OCI-LY1 (cell line): ENCODE measurements around the gene SAMD13.

Source experiments
- H2AFZ ChIP-seq: fragments of 200-600 bp; sonication (generic), shearing (Covaris generic); 2 replicates; pipeline ENCODE4 v1.6.0; 2014; ENCODE audit warnings: antibody characterized with exemption, mild to moderate bottlenecking, low read length
- H3F3A ChIP-seq: fragments of 200-600 bp; sonication (generic), shearing (Covaris generic); 2 replicates; pipeline ENCODE4 v1.6.0; 2014; ENCODE audit warnings: mild to moderate bottlenecking, antibody characterized with exemption, low read length, moderate library complexity; ENCODE audit not compliant: insufficient read depth
- H3K27ac ChIP-seq: fragments of 200-600 bp; sonication (generic); 2 replicates; pipeline ENCODE4 v1.5.1; 2014; ENCODE audit warnings: low read length, mixed run types, mild to moderate bottlenecking, low read depth; ENCODE audit not compliant: poor library complexity, severe bottlenecking
- H3K27me3 ChIP-seq: fragments of 200-600 bp; sonication (generic); 2 replicates; pipeline ENCODE4 v1.6.0; 2014; ENCODE audit warnings: antibody characterized with exemption, mild to moderate bottlenecking, low read length, moderate library complexity; ENCODE audit not compliant: insufficient read depth
- H3K36me3 ChIP-seq: fragments of 200-600 bp; sonication (generic); 2 replicates; pipeline ENCODE4 v1.6.1; 2014; ENCODE audit warnings: mild to moderate bottlenecking, antibody characterized with exemption, low read length, moderate library complexity, mixed read lengths; ENCODE audit not compliant: insufficient read depth
- H3K4me1 ChIP-seq: fragments of 200-600 bp; sonication (generic); 2 replicates; pipeline ENCODE4 v1.5.1; 2014; ENCODE audit warnings: mild to moderate bottlenecking, low read length, moderate library complexity; ENCODE audit not compliant: insufficient read depth, severe bottlenecking
- H3K4me2 ChIP-seq: fragments of 200-600 bp; sonication (generic), shearing (Covaris generic); 2 replicates; pipeline ENCODE4 v1.6.1; 2014; ENCODE audit warnings: low read length
- H3K4me3 ChIP-seq: fragments of 200-600 bp; sonication (generic); 2 replicates; pipeline ENCODE4 v1.5.1; 2014; ENCODE audit warnings: low read length, low read depth, mild to moderate bottlenecking, mixed read lengths; ENCODE audit not compliant: poor library complexity, severe bottlenecking
- H3K79me2 ChIP-seq: fragments of 200-600 bp; shearing (Covaris generic); 2 replicates; pipeline ENCODE4 v1.6.1; 2016; ENCODE audit warnings: mixed run types, low read length, mixed read lengths; ENCODE audit not compliant: insufficient read depth
- H3K9ac ChIP-seq: fragments of 200-600 bp; sonication (generic), shearing (Covaris generic); 2 replicates; pipeline ENCODE4 v1.6.1; 2014; ENCODE audit warnings: mild to moderate bottlenecking, low read length, mixed read lengths
- H3K9me2 ChIP-seq: fragments of 200-600 bp; sonication (generic), shearing (Covaris generic); 2 replicates; pipeline ENCODE4 v1.6.1; 2014; ENCODE audit warnings: low read depth, mild to moderate bottlenecking, low read length, mixed read lengths
- H3K9me3 ChIP-seq: fragments of 200-600 bp; shearing (Covaris generic); 2 replicates; pipeline ENCODE4 v1.6.1; 2014; ENCODE audit warnings: low read length, mixed read lengths
- H4K20me1 ChIP-seq: fragments of 200-600 bp; sonication (generic), shearing (Covaris generic); 2 replicates; pipeline ENCODE4 v1.6.0; 2016; ENCODE audit warnings: mild to moderate bottlenecking, low read length; ENCODE audit not compliant: insufficient read depth
- EZH2 ChIP-seq: fragments of 200-600 bp; sonication (generic), shearing (Covaris generic); IDR thresholded peaks from 2 replicates; pipeline ENCODE4 v1.8.0; 2017; ENCODE audit warnings: borderline replicate concordance, mixed run types, mild to moderate bottlenecking, antibody characterized with exemption, low read length, moderate library complexity, mixed read lengths
- TF ChIP-seq, protein P1 (sequence below): fragments of 200-600 bp; sonication (generic), shearing (Covaris generic); IDR thresholded peaks from 2 replicates; pipeline ENCODE4 v1.5.1; 2017; ENCODE audit warnings: mild to moderate bottlenecking, antibody characterized with exemption, low read length, moderate library complexity, mixed read lengths

Gene SAMD13

DNA sequence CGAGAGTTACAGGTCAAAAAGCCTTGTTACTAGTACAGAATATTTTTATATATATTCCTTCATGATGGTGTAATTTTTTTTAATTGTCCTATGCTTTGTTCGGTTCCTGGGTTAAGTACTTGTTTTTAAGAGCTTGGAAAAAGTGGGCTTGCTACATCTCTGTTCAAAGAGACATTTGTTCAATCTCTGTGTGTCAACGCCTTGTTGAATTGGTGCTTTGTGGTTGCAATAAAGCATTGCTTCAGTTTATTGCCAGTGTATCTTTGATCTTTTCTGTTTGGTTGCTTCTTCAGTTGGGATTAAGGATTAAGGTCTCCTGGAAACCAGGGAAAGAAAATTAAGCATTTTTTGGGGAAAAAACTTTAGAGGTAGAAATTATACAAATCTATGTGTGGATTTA is 49.0 kb downstream of the SAMD13 start:
- Histone ChIP-seq H3K4me1 (peaks cover 4% of the 10 kb centered on the region), H3K27ac (no peak overlapping the region), H3K4me3 (no peak overlapping the region), H3K9me3 (no peaks in the 10 kb centered on the region), H3F3A (no peaks in the 10 kb centered on the region), H3K9me2 (no peaks in the 10 kb centered on the region), H3K9ac (no peak overlapping the region), H4K20me1 (no peaks in the 10 kb centered on the region), H3K36me3 (no peaks in the 10 kb centered on the region), H3K27me3 (no peaks in the 10 kb centered on the region), H2AFZ (no peak overlapping the region), H3K79me2 (no peaks in the 10 kb centered on the region), H3K4me2 (no peak overlapping the region)
- TF ChIP-seq, protein P1, sequence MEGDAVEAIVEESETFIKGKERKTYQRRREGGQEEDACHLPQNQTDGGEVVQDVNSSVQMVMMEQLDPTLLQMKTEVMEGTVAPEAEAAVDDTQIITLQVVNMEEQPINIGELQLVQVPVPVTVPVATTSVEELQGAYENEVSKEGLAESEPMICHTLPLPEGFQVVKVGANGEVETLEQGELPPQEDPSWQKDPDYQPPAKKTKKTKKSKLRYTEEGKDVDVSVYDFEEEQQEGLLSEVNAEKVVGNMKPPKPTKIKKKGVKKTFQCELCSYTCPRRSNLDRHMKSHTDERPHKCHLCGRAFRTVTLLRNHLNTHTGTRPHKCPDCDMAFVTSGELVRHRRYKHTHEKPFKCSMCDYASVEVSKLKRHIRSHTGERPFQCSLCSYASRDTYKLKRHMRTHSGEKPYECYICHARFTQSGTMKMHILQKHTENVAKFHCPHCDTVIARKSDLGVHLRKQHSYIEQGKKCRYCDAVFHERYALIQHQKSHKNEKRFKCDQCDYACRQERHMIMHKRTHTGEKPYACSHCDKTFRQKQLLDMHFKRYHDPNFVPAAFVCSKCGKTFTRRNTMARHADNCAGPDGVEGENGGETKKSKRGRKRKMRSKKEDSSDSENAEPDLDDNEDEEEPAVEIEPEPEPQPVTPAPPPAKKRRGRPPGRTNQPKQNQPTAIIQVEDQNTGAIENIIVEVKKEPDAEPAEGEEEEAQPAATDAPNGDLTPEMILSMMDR = no peak
- TF ChIP-seq EZH2 = no peak

GRCh38 chr1:84352298-84353106 is 51.0 kb downstream of the SAMD13 start:
- Histone ChIP-seq H3K9me3 (no peaks in the 10 kb centered on the region), H3K4me1 (peaks cover under 1% of the 10 kb centered on the region), H3K9ac (no peak overlapping the region), H3K36me3 (no peaks in the 10 kb centered on the region), H2AFZ (no peak overlapping the region), H3K27ac (no peak overlapping the region), H3K27me3 (no peaks in the 10 kb centered on the region), H4K20me1 (no peaks in the 10 kb centered on the region), H3K79me2 (no peaks in the 10 kb centered on the region), H3K4me2 (no peak overlapping the region), H3K9me2 (no peaks in the 10 kb centered on the region), H3F3A (no peaks in the 10 kb centered on the region), H3K4me3 (no peak overlapping the region)
- TF ChIP-seq, protein P1 = no peak
- no peak for TF ChIP-seq EZH2

GRCh38 chr1:84353695-84354094 is 52.2 kb downstream of the SAMD13 start:
- Histone ChIP-seq H3K27me3 (no peaks in the 10 kb centered on the region), H3K9me3 (no peaks in the 10 kb centered on the region), H3K4me3 (no peak overlapping the region), H2AFZ (no peak overlapping the region), H3K36me3 (no peaks in the 10 kb centered on the region), H3K79me2 (no peaks in the 10 kb centered on the region), H3K9ac (no peak overlapping the region), H3K9me2 (no peaks in the 10 kb centered on the region), H3K4me2 (no peak overlapping the region), H3K4me1 (no peaks in the 10 kb centered on the region), H3K27ac (no peak overlapping the region), H3F3A (no peaks in the 10 kb centered on the region), H4K20me1 (no peaks in the 10 kb centered on the region)
- TF ChIP-seq, protein P1 = no peak
- no peak for TF ChIP-seq EZH2
